GM12874 (cell line): ENCODE results near the gene SPTA1.

Source experiments
- CTCF ChIP-seq: IDR thresholded peaks from 2 replicates; pipeline ENCODE4 v1.5.1; 2011; ENCODE audit warnings: low read depth, mild to moderate bottlenecking, control low read depth, low read length, moderate library complexity; ENCODE audit not compliant: insufficient read depth

SPTA1 gene

DNA sequence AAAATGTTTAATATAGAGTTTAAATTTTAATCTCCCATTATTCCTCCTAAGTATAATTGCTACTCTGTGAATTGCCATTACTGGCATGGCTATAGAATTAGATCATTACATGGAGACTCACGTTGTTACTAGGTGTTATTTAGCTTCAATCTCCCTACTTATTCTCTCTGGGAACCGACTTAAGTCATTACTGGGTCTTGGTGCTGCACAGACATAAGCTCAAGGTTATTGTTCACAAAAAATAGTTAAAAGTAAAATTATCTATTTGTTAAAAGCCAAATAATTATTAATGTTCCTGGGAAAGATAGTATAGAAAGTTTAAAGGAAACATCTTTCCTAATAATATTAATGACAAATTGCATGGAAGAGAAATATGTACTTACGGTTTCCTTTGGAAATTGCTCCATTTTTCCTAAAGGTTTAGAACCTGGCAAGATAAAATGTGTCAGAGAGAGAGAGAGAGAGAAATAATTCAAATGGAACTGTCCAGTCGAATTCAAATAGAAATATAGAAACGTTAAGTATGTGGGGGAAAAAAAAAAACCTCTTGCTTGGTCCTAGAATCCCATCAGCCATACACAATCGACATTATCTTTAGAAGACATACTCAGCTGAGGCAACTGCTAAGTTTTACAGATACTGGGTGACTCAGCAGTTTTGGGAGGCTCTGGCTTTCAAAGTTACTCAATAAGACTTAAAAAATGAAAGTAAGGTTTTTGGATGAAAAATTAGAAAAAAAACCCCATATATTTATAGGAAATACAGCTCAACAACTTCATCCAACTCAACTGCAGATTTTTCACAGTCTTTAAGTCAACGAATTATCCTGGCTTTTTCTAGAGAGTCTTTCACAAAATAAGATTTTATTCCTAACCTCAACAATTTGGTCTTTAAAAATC lies at the start of gene SPTA1:
SPTA1 (minus strand) TSS at position 605 of the 899 bp plus-strand sequence; CDS start at position 407, 198 bp downstream.
- TF ChIP-seq CTCF, result no peak

DNA sequence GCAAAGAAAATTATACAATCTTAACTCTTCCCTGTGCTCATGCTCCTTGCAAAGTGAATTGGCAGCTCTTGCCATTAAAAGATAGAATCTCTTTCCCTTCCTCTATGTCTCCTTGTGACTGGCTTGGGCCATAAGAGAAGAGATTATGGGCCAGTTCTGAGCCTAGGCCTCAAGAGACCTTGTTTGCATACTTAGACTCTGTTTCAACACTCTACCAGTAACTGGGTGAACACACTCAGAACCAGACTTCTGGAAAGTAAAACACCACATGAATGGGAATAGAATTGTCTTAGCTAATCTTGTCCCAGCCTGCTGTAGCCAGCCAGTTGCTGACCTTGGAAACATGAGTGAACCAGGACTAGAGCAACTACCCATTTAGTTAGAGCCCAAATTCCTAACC lies 49.3 kb upstream of the SPTA1 start:
- no peak for TF ChIP-seq CTCF

DNA sequence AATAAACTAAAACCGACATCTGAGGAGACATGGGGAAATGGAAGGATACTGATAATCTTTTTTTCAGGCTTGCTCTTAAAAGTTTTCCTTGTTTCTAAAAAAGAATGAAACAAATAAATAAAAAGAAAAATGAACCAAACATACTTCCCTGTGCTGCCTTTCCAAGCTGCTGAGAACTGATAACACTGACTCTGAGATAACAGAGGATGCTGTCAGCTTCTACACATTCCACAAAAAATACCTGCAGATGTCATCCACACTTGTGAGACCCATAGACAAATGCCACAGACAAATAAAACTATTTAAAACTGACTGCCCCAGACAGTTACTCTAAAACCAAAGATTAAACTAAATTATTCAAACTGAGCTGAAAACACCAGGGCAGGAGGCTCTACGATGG lies 46.0 kb upstream of the SPTA1 start:
- TF ChIP-seq CTCF, result no peak

DNA sequence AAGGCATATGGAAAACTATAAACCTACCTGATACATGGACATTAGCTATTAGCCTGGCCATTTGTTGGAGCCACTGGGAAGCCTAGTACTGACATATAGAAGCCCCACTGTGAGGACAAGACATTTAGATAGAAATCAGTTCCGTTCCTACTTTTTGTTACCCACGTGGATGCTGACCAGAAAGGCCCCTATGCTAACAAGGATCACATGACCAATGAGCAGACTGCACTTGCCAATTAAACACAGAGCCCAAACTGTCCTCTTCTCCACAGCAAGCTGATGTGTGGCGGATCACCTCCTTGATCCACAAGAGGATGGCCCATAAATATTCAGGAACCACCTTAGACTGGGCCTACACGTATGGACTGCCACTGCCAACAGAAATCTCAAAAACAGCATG lies 45.2 kb upstream of the SPTA1 start:
- TF ChIP-seq CTCF, result no peak

DNA sequence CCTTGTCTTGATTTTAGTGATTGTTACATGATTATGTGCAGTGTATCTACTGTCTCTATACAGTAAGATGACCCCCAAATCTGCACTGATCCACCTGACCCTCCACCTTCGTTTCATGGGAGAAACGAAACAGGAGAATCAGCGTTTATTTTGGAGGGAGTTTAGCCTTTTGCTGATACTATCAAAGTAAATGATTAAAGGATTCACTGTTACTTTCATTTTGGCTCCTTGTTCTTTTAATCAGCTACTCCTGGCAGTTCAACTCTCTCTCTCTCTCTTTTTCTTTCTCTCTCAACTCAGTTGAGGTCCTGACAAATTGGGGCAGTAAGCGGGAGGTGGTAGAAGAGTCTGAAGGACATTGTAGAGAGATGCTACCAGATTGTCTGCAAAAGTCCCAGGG lies 43.9 kb upstream of the SPTA1 start:
- TF ChIP-seq CTCF, result no peak

DNA sequence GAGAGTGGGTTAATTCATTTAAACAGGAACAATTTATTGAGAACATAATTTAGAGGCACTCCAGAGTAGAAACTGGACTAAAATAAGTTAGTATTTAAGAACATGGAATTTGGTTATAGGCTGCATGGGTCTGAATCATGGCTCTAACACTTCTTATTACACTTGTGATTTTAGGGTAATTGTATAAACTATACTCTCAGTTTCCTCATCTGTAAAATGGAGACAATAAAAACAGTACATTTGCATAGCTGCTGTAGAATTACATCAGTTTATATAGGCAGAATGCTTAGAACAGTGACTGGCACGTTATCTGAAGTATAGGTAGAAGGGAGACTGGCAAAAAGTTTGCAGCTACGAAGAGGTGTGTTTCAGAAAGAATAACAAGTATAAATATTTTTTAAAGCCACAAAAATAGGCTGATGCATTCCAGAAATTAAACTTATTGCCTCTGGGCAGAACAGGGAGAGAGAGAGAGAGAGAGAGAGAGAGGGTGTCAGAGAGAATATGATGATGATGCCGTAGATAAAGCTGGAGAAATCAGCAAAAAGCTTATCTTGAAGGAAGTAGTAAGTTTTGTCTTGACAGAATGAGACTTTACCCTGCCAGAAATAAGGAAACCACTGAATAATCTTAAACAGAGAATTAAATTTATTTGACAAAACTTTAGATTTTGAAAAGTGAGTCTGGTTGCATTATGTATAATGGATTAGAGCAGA lies 42.2 kb upstream of the SPTA1 start:
- TF ChIP-seq CTCF, result no peak

- no peak for TF ChIP-seq CTCF
These were observed 37.9 kb upstream of the SPTA1 start for GRCh38 chr1:158724442-158724841.
